Tibial nerve (tissue), 4 donors: ENCODE data around the gene TOR4A. TPM values are rescaled to one million over a fixed set of nuclear protein-coding genes. Genes with fewer than 3 reads are reported as not detected.

ENCODE experiments used
- DNase-seq, 2 donors: peaks; one replicate each; pipeline ENCODE4 v3.0.0-alpha.2; 2019; ENCODE audit warnings: low spot score in 2 of 2
- H3K27ac ChIP-seq, 4 donors: fragments of 200-600 bp; sonication (generic) in 3 of 4; one replicate each; pipeline ENCODE4 v1.5.1; 2017 to 2019; ENCODE audit warnings: mild to moderate bottlenecking in 1 of 4
- H3K27me3 ChIP-seq, 2 donors: fragments of 200-600 bp; sonication (generic) in 1 of 2; one replicate each; pipeline versions ENCODE4 v1.5.1 to v1.6.0; 2017 to 2019
- H3K36me3 ChIP-seq, 3 donors: fragments of 200-600 bp; sonication (generic); one replicate each; pipeline ENCODE4 v1.5.1; 2018 to 2019
- H3K4me1 ChIP-seq, 4 donors: fragments of 200-600 bp; sonication (generic) in 3 of 4; one replicate each; pipeline ENCODE4 v1.5.1; 2017 to 2019
- H3K4me3 ChIP-seq, 4 donors: fragments of 200-600 bp; sonication (generic) in 3 of 4; one replicate each; pipeline ENCODE4 v1.5.1; 2017 to 2019; ENCODE audit warnings: mild to moderate bottlenecking in 1 of 4, moderate library complexity in 1 of 4
- H3K9me3 ChIP-seq, 4 donors: fragments of 200-600 bp; sonication (generic) in 3 of 4; one replicate each; pipeline ENCODE4 v1.5.1; 2017 to 2019
- EP300 ChIP-seq, 2 donors: sonication (generic); formaldehyde crosslinking; IDR thresholded peaks; one replicate each; pipeline ENCODE4 v1.6.1; 2017; ENCODE audit warnings: antibody characterized with exemption in 2 of 2, mild to moderate bottlenecking in 1 of 2
- POLR2A ChIP-seq, 2 donors: fragments of 450-650 bp; IDR thresholded peaks; one replicate each; pipeline ENCODE4 v1.6.1; 2017; ENCODE audit warnings: antibody characterized with exemption in 2 of 2, mild to moderate bottlenecking in 2 of 2, moderate library complexity in 2 of 2
- WGBS, 2 donors: methylation state at CpG; one replicate each; pipeline ENCODE4 v1.1.5; 2018; 5-methylcytosine and 5-hydroxymethylcytosine counted together
- total RNA-seq, 4 donors: library from RNA; depleted of rRNA; stranded (reverse); fragments of >200 nt; gene quantifications; one replicate each; pipeline ENCODE4 v1.1.0, GENCODE V29; 2016
- TF ChIP-seq, protein P1 (sequence below), 5 experiments: fragments of 200-600 bp in 3 of 5; fragments of 450-650 bp in 2 of 5; sonication (generic) in 3 of 5; IDR thresholded peaks; one replicate each; pipeline ENCODE4 v1.5.1; 2016 to 2019; ENCODE audit warnings: antibody characterized with exemption in 5 of 5, mild to moderate bottlenecking in 3 of 5, moderate library complexity in 2 of 5

Gene TOR4A
- total RNA-seq, 4 donors from 2014 or later: 3.3 to 11.4 (median 4.3) TPM

DNA sequence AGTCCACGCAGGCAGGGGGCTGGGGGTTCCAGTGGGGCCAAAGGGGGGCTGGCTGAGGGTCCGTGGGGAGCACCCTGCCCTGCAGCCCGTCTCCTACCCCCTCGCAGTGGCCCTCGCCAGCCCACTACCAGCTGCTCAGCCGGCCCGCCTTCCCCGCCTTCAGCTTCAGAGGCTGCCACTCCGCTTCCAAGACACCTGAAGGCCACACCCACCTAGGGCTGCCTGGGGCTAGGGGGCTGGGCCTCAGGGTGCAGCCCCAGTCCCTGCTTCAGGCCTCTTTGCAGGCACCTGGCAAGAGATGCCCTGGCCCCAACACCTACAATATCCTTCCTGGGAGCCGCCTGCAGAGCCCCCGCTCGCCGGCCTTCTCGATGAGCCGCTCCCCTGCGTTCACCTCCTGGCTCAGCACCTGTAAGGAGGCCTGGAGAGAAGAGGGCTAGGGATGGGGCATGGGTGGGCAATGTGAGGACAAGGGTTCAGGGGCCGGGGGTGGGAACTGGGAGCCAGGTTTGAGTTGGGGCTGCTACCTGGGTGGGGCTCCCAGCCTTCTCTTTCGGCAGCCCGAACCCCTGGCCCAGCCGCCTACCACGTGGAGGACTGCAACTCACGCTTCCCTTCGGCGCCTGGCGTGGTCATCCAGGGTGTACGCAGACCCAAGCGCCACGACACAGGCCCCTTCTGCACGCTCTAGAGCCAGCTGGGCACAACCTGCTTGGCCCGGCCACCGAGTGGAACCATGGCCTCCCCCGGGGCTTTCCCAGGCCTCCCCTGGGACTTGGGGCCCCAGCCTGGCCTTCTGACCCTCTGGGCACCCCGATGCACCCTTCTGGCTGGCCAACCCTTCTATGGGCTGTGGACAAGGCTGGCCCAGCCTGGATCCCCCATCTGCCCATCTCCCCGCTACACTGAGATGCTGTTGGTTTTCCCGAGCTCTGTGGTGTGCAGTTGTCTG, 24.7 kb upstream of the TOR4A start:
- TF ChIP-seq EP300 (IDR thresholded peaks at IDR 0.05): no peak
- TF ChIP-seq POLR2A (IDR thresholded peaks at IDR 0.05): no peak
- TF ChIP-seq, protein P1, sequence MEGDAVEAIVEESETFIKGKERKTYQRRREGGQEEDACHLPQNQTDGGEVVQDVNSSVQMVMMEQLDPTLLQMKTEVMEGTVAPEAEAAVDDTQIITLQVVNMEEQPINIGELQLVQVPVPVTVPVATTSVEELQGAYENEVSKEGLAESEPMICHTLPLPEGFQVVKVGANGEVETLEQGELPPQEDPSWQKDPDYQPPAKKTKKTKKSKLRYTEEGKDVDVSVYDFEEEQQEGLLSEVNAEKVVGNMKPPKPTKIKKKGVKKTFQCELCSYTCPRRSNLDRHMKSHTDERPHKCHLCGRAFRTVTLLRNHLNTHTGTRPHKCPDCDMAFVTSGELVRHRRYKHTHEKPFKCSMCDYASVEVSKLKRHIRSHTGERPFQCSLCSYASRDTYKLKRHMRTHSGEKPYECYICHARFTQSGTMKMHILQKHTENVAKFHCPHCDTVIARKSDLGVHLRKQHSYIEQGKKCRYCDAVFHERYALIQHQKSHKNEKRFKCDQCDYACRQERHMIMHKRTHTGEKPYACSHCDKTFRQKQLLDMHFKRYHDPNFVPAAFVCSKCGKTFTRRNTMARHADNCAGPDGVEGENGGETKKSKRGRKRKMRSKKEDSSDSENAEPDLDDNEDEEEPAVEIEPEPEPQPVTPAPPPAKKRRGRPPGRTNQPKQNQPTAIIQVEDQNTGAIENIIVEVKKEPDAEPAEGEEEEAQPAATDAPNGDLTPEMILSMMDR (IDR thresholded peaks at IDR 0.05): no peak
- no peak overlapping the region for H3K4me3 ChIP-seq
- WGBS, 2 donors: 81 to 92% methylated on average over 22 to 28 of the region's 35 CpGs
- no peaks in the 10 kb centered on the region for H3K27me3 ChIP-seq
- no peak for DNase-seq
- H3K4me1 ChIP-seq: peaks cover 0 to 38% (median 22%) of the 10 kb centered on the region in 4 donors
- no peak overlapping the region for H3K27ac ChIP-seq
- no peaks in the 10 kb centered on the region for H3K9me3 ChIP-seq
- peaks cover 0 to 15% (median 5%) of the 10 kb centered on the region in 3 donors for H3K36me3 ChIP-seq

DNA sequence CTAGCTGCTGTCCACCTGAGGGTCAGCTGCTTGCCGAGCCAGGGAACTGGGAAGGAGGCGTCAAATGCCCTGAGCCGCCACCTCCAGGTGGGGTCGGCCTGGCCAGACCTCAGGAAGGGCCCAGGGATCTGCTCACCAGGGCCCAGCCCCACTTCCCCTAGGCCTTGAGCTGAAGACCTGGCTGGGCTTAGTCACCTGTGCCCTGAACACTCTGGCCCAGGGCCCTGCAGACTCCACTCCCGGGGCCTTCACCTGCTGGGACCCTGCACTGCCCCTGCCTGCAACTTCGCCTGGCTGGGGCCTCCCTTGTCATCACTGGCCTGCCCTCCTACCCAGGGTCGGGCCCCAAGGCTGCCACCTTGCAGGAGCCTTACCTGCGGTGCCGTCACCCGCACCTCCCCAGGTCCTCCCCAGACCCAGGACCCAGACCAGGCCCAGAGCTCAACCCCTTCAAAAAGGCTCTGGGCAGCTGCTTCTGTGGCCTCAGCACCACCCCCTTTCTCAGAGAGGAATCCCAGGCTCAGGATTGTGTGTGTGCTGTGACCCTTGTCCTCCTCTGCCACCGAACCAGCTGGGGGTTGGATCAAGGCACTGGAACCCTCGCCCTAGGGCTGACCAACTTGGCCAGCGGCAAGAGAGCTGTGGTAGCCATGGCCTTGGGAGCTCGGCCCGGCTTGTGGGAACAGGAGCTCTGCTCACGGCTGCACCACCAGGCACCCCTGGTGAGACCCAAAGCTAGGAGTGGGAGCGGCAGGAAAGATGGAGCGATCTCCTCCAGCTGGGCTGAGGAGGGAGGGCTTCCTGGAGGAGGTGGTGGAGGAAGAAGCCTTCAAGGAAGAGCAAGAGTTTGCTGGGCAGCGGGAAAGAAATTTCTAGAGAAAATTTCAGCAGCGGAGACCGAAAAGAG, 23.6 kb upstream of the TOR4A start:
- Histone ChIP-seq H3K4me1 (peaks cover 0 to 38% (median 22%) of the 10 kb centered on the region in 4 donors), H3K27me3 (no peaks in the 10 kb centered on the region), H3K9me3 (no peaks in the 10 kb centered on the region), H3K36me3 (peaks cover 0 to 26% (median 5%) of the 10 kb centered on the region in 3 donors), H3K27ac (peak overlapping the region in 3 of 4 donors; percentile 84 to 87 (median 87)), H3K4me3 (peak overlapping the region; percentile 72 to 100 (median 89))
- DNase-seq: no peak
- 50 to 58% methylated on average over 16 to 18 of the region's 21 CpGs for WGBS, 2 donors
- TF ChIP-seq EP300 (IDR thresholded peaks at IDR 0.05) (no peak), POLR2A (IDR thresholded peaks at IDR 0.05) (no peak)
- TF ChIP-seq, protein P1 (IDR thresholded peaks at IDR 0.05): no peak

DNA sequence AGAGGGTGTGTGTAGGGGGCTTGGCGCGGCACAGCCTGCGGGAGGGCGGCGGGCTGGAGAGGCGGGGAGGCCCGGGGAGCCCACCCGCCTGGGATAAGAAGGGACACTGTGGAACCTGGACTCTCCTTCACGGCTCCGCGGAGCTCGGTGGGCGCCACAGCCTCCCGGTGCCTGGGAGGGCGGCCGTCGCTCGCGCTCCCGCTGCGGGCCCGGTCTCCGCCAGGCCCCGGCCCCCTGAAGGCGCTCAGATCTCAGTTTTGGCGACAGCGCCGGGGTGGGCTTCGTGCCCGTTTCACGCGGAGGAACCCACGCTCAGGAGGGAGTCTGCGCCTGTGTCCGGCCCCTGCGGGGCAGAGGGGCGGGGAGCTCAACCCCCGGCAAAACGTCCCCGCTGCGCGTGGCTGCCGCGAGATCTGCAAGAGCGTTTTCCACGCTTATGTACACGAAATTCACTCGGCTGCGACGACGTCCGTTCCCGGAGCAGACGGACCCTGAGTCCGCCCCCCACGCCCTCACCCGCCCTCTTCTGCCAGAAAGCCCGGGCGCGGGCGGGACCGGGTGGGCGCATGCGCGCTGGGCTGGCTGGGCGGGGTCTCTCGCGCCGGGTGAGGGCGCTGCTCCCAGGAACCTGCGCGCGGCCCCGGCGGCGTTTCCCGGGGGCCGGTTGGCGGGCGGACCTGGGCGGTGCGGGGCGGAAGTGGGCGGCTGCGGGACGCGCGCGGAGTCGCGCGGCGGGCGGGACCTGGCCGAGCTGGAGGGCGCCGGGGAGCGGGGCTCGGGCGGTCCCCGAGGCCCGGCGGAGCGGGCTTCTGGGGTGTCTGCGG, 22.7 kb upstream of the TOR4A start, which contains the start of gene NELFB:
Gene NELFB, plus strand, starts transcription at position 704 of the 824 bp plus-strand sequence.
- Histone ChIP-seq H3K9me3 (no peaks in the 10 kb centered on the region), H3K27ac (peak within 1 kb of the TSS; percentile 67 to 87 (median 86)), H3K36me3 (peaks cover 0 to 31% (median 5%) of the 10 kb centered on the region in 3 donors), H3K27me3 (no peaks in the 10 kb centered on the region), H3K4me1 (peaks cover 0 to 38% (median 22%) of the 10 kb centered on the region in 4 donors), H3K4me3 (peak within 1 kb of the TSS; percentile 72 to 100 (median 98))
- 1 to 3% methylated on average over 39 to 48 of the region's 105 CpGs for WGBS, 2 donors
- peak; percentile 77 to 84 for DNase-seq
- TF ChIP-seq EP300 (IDR thresholded peaks at IDR 0.05): peak; percentile 37 to 65
- TF ChIP-seq, protein P1 (IDR thresholded peaks at IDR 0.05): peak in 3 of 5 experiments; percentile 9 to 59 (median 15)
- peak in 1 of 2 donors; percentile 58 for TF ChIP-seq POLR2A (IDR thresholded peaks at IDR 0.05)

DNA sequence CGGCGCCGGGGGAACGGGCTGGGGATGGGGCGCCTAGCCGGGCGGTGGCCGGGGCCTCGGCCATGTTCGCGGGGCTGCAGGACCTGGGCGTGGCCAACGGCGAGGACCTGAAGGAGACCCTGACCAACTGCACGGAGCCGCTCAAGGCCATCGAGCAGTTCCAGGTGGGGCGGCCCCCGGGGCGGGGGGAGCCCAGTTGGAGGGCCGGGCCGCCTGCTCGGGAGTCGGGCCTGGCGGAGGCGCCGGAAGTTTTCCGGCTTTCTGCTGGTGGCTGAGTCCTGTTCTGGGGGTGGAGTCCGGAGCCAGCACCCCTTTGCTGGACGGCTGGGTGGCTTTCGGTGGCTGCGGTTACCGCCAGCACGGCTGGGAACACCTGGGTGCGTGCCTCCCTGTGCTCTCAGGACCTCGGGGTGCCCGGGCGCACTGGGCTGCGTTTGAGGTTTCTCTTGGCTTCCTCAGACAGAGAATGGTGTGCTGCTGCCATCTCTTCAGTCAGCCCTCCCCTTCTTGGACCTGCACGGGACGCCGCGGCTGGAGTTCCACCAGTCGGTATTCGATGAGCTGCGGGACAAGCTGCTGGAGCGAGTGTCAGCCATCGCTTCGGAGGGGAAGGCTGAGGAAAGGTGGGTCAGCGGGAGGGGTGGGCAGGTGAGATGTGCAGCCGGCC, 21.9 kb upstream of the TOR4A start:
- peaks cover 0 to 33% (median 22%) of the 10 kb centered on the region in 4 donors for H3K4me1 ChIP-seq
- no peak for TF ChIP-seq EP300 (IDR thresholded peaks at IDR 0.05)
- TF ChIP-seq, protein P1 (IDR thresholded peaks at IDR 0.05): no peak
- TF ChIP-seq POLR2A (IDR thresholded peaks at IDR 0.05): no peak
- H3K36me3 ChIP-seq: peaks cover 0 to 33% (median 5%) of the 10 kb centered on the region in 3 donors
- no peak for DNase-seq
- H3K27ac ChIP-seq: peak overlapping the region in 3 of 4 donors; percentile 64 to 84 (median 84)
- 4 to 6% methylated on average over 22 to 34 of the region's 51 CpGs for WGBS, 2 donors
- H3K4me3 ChIP-seq: peak overlapping the region; percentile 72 to 100 (median 98)
- H3K27me3 ChIP-seq: no peaks in the 10 kb centered on the region
- no peaks in the 10 kb centered on the region for H3K9me3 ChIP-seq
